Measurements from ENCODE around the gene MLLT10. TPM values are rescaled to one million over a fixed set of nuclear protein-coding genes. Genes with fewer than 3 reads are reported as not detected.
"Not testable (repeated sequence)": the region's sequence is repeated elsewhere in the genome, so short reads cannot be mapped to it uniquely, and the experiment has no call there.

The MLLT10 gene
- polyA plus RNA-seq, 4 donors: 8.9 to 34.3 (median 13.4) TPM

GRCh38 chr10:21532694-21533466 lies 1.2 kb upstream of the MLLT10 start:
- Histone ChIP-seq H3K27me3 (ENCODE audit: control insufficient read depth in 3 of 3, insufficient read depth in 3 of 3, low read length in 3 of 3) (no peaks in the 10 kb centered on the region), H3K4me3 (ENCODE audit: low read depth in 1 of 3, low read length in 3 of 3) (peak overlapping the region in 2 of 3 donors; percentile 79 to 88), H3K4me1 (ENCODE audit: control insufficient read depth in 3 of 3, insufficient read depth in 2 of 3, low read depth in 1 of 3, low read length in 2 of 3) (peaks cover 0 to 8% (median 0%) of the 10 kb centered on the region in 3 donors), H3K27ac (ENCODE audit: low read depth in 1 of 3, low read length in 2 of 3) (peak overlapping the region; percentile 84 to 100 (median 91)), H3K36me3 (ENCODE audit: control insufficient read depth in 3 of 3, insufficient read depth in 2 of 3, low read depth in 1 of 3, low read length in 3 of 3) (peaks cover 0 to 18% (median 0%) of the 10 kb centered on the region in 3 donors), H3K9me3 (ENCODE audit: control insufficient read depth in 2 of 2, insufficient read depth in 1 of 2, low read depth in 1 of 2, low read length in 1 of 2) (no peaks in the 10 kb centered on the region)
- 36 to 44% (median 40%) methylated on average over 10 of the region's 10 CpGs for WGBS, 3 donors
- DNase-seq (peak; percentile 13 to 47), FAIRE-seq (no peak)

GRCh38 chr10:21534280-21534586 lies 201 bp downstream of the MLLT10 start:
- Histone ChIP-seq H3K4me1 (ENCODE audit: control insufficient read depth in 3 of 3, insufficient read depth in 2 of 3, low read depth in 1 of 3, low read length in 2 of 3) (peaks cover 0 to 8% (median 0%) of the 10 kb centered on the region in 3 donors), H3K4me3 (ENCODE audit: low read depth in 1 of 3, low read length in 3 of 3) (peak overlapping the region; percentile 75 to 83 (median 79)), H3K27ac (ENCODE audit: low read depth in 1 of 3, low read length in 2 of 3) (peak overlapping the region in 2 of 3 donors; percentile 86 to 91), H3K36me3 (ENCODE audit: control insufficient read depth in 3 of 3, insufficient read depth in 2 of 3, low read depth in 1 of 3, low read length in 3 of 3) (peaks cover 0 to 24% (median 0%) of the 10 kb centered on the region in 3 donors), H3K27me3 (ENCODE audit: control insufficient read depth in 3 of 3, insufficient read depth in 3 of 3, low read length in 3 of 3) (no peaks in the 10 kb centered on the region), H3K9me3 (ENCODE audit: control insufficient read depth in 2 of 2, insufficient read depth in 1 of 2, low read depth in 1 of 2, low read length in 1 of 2) (no peaks in the 10 kb centered on the region)
- DNase-seq (no peak), FAIRE-seq (no peak)
- 0% methylated on average over 10 to 26 of the region's 26 CpGs for WGBS, 3 donors

- H3K9me3 ChIP-seq (ENCODE audit: control insufficient read depth in 2 of 2, insufficient read depth in 1 of 2, low read depth in 1 of 2, low read length in 1 of 2): no peaks in the 10 kb centered on the region
- FAIRE-seq: no peak
- H3K4me3 ChIP-seq (ENCODE audit: low read depth in 1 of 3, low read length in 3 of 3): peak overlapping the region; percentile 75 to 83 (median 79)
- WGBS, 3 donors: 2% methylated on average over 68 to 96 of the region's 96 CpGs
- H3K27ac ChIP-seq (ENCODE audit: low read depth in 1 of 3, low read length in 2 of 3): peak overlapping the region in 2 of 3 donors; percentile 86 to 91
- no peaks in the 10 kb centered on the region for H3K27me3 ChIP-seq (ENCODE audit: control insufficient read depth in 3 of 3, insufficient read depth in 3 of 3, low read length in 3 of 3)
- peaks cover 0 to 8% (median 0%) of the 10 kb centered on the region in 3 donors for H3K4me1 ChIP-seq (ENCODE audit: control insufficient read depth in 3 of 3, insufficient read depth in 2 of 3, low read depth in 1 of 3, low read length in 2 of 3)
- DNase-seq: peak; percentile 56 to 78
- peaks cover 0 to 30% (median 3%) of the 10 kb centered on the region in 3 donors for H3K36me3 ChIP-seq (ENCODE audit: control insufficient read depth in 3 of 3, insufficient read depth in 2 of 3, low read depth in 1 of 3, low read length in 3 of 3)
Measured at GRCh38 chr10:21534604-21535493, 817 bp downstream of the MLLT10 start.

GRCh38 chr10:21535494-21535965 lies 1.5 kb downstream of the MLLT10 start:
- Histone ChIP-seq H3K4me3 (ENCODE audit: low read depth in 1 of 3, low read length in 3 of 3) (peak overlapping the region; percentile 75 to 83 (median 79)), H3K27me3 (ENCODE audit: control insufficient read depth in 3 of 3, insufficient read depth in 3 of 3, low read length in 3 of 3) (no peaks in the 10 kb centered on the region), H3K36me3 (ENCODE audit: control insufficient read depth in 3 of 3, insufficient read depth in 2 of 3, low read depth in 1 of 3, low read length in 3 of 3) (peaks cover 0 to 36% (median 6%) of the 10 kb centered on the region in 3 donors), H3K9me3 (ENCODE audit: control insufficient read depth in 2 of 2, insufficient read depth in 1 of 2, low read depth in 1 of 2, low read length in 1 of 2) (no peaks in the 10 kb centered on the region), H3K27ac (ENCODE audit: low read depth in 1 of 3, low read length in 2 of 3) (peak overlapping the region in 2 of 3 donors; percentile 64 to 73), H3K4me1 (ENCODE audit: control insufficient read depth in 3 of 3, insufficient read depth in 2 of 3, low read depth in 1 of 3, low read length in 2 of 3) (peaks cover 0 to 8% (median 0%) of the 10 kb centered on the region in 3 donors)
- 37 to 45% (median 38%) methylated on average over 9 of the region's 9 CpGs for WGBS, 3 donors
- DNase-seq: no peak
- no peak for FAIRE-seq

- WGBS, 3 donors: 92 to 95% (median 93%) methylated on average over 9 of the region's 9 CpGs
- not testable (repeated sequence) for H3K27me3 ChIP-seq (ENCODE audit: control insufficient read depth in 3 of 3, insufficient read depth in 3 of 3, low read length in 3 of 3); H3K4me3 ChIP-seq (ENCODE audit: low read depth in 1 of 3, low read length in 3 of 3); FAIRE-seq; H3K9me3 ChIP-seq (ENCODE audit: control insufficient read depth in 2 of 2, insufficient read depth in 1 of 2, low read depth in 1 of 2, low read length in 1 of 2); H3K27ac ChIP-seq (ENCODE audit: low read depth in 1 of 3, low read length in 2 of 3); DNase-seq; H3K4me1 ChIP-seq (ENCODE audit: control insufficient read depth in 3 of 3, insufficient read depth in 2 of 3, low read depth in 1 of 3, low read length in 2 of 3)
- H3K36me3 ChIP-seq (ENCODE audit: control insufficient read depth in 3 of 3, insufficient read depth in 2 of 3, low read depth in 1 of 3, low read length in 3 of 3): peaks cover 2 to 40% (median 6%) of the 10 kb centered on the region in 3 donors
Measured at GRCh38 chr10:21535976-21536375, 1.9 kb downstream of the MLLT10 start.

- DNase-seq: no peak
- Histone ChIP-seq H3K27me3 (ENCODE audit: control insufficient read depth in 3 of 3, insufficient read depth in 3 of 3, low read length in 3 of 3) (no peaks in the 10 kb centered on the region), H3K4me1 (ENCODE audit: control insufficient read depth in 3 of 3, insufficient read depth in 2 of 3, low read depth in 1 of 3, low read length in 2 of 3) (peaks cover 0 to 8% (median 0%) of the 10 kb centered on the region in 3 donors), H3K4me3 (ENCODE audit: low read depth in 1 of 3, low read length in 3 of 3) (no peak overlapping the region), H3K36me3 (ENCODE audit: control insufficient read depth in 3 of 3, insufficient read depth in 2 of 3, low read depth in 1 of 3, low read length in 3 of 3) (peaks cover 6 to 47% (median 9%) of the 10 kb centered on the region in 3 donors), H3K9me3 (ENCODE audit: control insufficient read depth in 2 of 2, insufficient read depth in 1 of 2, low read depth in 1 of 2, low read length in 1 of 2) (no peaks in the 10 kb centered on the region), H3K27ac (ENCODE audit: low read depth in 1 of 3, low read length in 2 of 3) (no peak overlapping the region)
- WGBS, 3 donors: 73 to 81% (median 73%) methylated on average over 3 of the region's 3 CpGs
- FAIRE-seq: no peak
Measured at GRCh38 chr10:21536874-21537273, 2.8 kb downstream of the MLLT10 start.

- not testable (repeated sequence) for H3K9me3 ChIP-seq (ENCODE audit: control insufficient read depth in 2 of 2, insufficient read depth in 1 of 2, low read depth in 1 of 2, low read length in 1 of 2); H3K4me1 ChIP-seq (ENCODE audit: control insufficient read depth in 3 of 3, insufficient read depth in 2 of 3, low read depth in 1 of 3, low read length in 2 of 3); H3K4me3 ChIP-seq (ENCODE audit: low read depth in 1 of 3, low read length in 3 of 3); FAIRE-seq; H3K27ac ChIP-seq (ENCODE audit: low read depth in 1 of 3, low read length in 2 of 3); H3K27me3 ChIP-seq (ENCODE audit: control insufficient read depth in 3 of 3, insufficient read depth in 3 of 3, low read length in 3 of 3); DNase-seq
- WGBS, 3 donors: 94 to 100% (median 96%) methylated on average over 4 of the region's 4 CpGs
- H3K36me3 ChIP-seq (ENCODE audit: control insufficient read depth in 3 of 3, insufficient read depth in 2 of 3, low read depth in 1 of 3, low read length in 3 of 3): peaks cover 15 to 71% (median 25%) of the 10 kb centered on the region in 3 donors
Measured at GRCh38 chr10:21540701-21541100, 6.7 kb downstream of the MLLT10 start.

- H3K27me3 ChIP-seq (ENCODE audit: control insufficient read depth in 3 of 3, insufficient read depth in 3 of 3, low read length in 3 of 3): no peaks in the 10 kb centered on the region
- 94 to 97% (median 96%) methylated on average over 6 of the region's 6 CpGs for WGBS, 3 donors
- H3K4me1 ChIP-seq (ENCODE audit: control insufficient read depth in 3 of 3, insufficient read depth in 2 of 3, low read depth in 1 of 3, low read length in 2 of 3): no peaks in the 10 kb centered on the region
- H3K9me3 ChIP-seq (ENCODE audit: control insufficient read depth in 2 of 2, insufficient read depth in 1 of 2, low read depth in 1 of 2, low read length in 1 of 2): no peaks in the 10 kb centered on the region
- no peak overlapping the region for H3K4me3 ChIP-seq (ENCODE audit: low read depth in 1 of 3, low read length in 3 of 3)
- H3K27ac ChIP-seq (ENCODE audit: low read depth in 1 of 3, low read length in 2 of 3): no peak overlapping the region
- DNase-seq (no peak), FAIRE-seq (no peak)
- H3K36me3 ChIP-seq (ENCODE audit: control insufficient read depth in 3 of 3, insufficient read depth in 2 of 3, low read depth in 1 of 3, low read length in 3 of 3): peaks cover 16 to 63% (median 17%) of the 10 kb centered on the region in 3 donors
Measured at GRCh38 chr10:21547246-21547645, 13.2 kb downstream of the MLLT10 start.

All from small intestine (tissue), 7 donors.